Amniotic stem cell (primary cell): Measurements from ENCODE around the gene LMF2.
"Not testable (repeated sequence)": the region's sequence is repeated elsewhere in the genome, so short reads cannot be mapped to it uniquely, and the experiment has no call there.

Experiments
- DNase-seq: peaks from one replicate; lab custom pipeline; 2025; lab: John Stamatoyannopoulos, UW

Gene LMF2

DNA sequence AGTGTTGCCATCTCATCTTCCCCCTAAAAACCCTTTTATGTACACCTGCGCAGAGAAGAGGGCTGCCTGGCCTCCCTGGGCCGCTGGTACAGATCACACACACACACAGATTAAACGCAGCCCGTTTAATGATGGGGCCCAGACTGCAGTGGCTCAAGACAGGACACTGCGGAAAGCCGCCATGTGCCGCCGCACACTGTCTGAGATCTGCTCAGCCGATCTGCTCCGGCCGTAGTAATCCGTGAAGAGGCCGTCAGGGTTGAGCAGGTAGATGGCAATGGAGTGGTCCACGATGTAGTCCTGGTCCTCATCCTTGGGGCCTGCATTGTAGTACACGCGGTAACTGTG is 15.9 kb upstream of the LMF2 start:
- DNase-seq = no peak

DNA sequence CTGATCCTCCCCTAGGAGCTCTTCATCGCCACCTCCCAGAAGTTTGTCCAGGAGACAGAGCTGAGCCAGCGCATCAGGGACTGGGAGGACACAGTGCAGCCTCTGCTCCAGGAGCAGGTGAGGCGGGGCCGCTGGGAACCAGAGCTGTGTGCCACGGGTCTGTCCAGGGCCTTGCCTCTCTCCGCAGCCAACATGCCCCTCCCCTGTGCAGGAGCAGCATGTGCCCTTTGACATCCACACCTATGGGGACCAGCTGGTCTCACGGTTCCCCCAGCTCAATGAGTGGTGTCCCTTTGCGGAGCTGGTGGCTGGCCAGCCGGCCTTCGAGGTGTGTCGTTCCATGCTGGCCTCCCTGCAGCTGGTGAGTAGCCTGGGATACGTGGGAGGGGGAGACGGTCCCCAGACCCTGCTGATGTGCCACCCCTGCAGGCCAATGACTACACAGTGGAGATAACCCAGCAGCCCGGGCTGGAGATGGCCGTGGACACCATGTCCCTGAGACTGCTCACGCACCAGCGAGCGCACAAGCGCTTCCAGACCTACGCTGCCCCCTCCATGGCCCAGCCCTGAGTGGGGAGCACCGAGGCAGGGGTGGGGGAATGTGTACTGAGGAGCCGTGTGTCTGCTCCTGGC is 15.4 kb upstream of the LMF2 start:
- DNase-seq = no peak

DNA sequence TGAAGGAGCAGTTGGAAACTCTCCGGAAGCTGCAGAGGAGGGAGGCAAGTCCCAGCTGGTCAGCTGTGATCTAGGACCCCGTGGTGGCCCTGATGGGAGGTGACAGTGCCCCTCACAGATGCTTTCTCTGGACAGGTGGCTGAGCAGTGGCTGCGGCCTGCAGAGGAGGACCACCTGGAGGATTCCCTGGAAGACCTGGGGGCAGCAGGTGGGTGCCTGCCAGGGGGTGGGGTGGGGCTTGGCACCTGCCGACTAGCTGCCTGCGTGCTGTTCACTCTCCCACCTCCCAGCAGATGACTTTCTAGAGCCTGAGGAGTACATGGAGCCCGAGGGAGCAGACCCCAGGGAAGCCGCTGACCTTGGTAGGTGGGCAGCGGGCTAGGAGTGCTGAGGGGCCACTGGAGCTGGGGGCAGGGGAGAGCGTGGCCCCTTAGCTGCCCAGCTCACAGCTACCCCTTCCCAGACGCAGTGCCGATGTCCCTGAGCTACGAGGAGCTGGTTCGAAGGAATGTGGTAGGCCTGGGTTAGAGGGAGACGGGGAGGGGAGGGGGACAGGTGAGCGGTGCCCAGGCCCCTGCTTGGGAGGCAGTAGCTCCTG is 14.8 kb upstream of the LMF2 start:
- no peak for DNase-seq

DNA sequence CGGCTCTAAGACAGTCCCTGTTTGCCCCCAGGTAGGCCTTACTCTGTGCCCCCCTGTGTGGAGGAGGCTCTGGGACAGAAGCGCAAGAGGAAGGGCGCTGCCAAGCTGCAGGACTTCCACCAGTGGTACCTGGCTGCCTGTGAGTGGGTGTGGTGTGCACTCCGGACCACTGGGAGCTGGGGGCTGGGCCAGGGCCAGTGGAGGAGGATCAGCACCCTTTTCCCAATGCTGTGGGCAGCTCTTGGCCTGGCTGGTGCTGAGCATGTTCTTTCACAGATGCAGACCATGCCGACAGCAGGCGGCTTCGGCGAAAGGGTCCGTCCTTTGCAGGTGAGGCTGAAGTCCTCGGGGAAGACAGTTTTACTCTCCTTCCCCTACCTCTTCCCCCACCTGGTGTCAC is 14.2 kb upstream of the LMF2 start:
- DNase-seq = no peak

DNA sequence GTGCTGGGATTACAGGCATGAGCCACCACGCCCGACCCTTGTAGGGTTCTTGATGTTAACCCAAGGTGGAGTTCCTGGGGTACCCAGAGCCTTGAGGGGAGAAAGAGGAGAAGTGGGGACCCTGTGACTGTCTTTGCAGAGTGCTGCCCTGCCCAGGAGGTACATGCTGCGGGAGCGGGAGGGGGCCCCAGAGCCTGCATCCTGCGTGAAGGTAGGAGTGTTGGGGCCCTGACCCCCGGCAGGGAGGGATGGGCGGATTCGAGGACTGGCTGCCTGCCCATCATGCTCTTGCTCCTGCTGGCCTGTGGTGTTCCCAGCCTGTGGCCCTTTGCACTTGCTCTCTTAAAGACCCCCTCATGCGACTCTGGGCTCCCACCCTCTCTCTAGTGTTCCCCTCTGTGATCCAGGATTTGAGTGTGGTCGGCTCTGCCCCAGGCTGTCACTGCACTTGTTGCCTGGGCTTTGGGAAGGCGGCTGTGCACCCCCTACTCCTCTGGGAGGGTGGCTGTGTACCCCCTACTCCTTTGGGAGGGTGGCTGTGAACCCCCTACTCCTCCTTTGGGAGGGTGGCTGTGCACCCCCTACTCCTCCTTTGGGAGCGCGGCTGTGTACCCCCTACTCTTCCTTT is 13.4 kb upstream of the LMF2 start:
- no peak for DNase-seq

DNA sequence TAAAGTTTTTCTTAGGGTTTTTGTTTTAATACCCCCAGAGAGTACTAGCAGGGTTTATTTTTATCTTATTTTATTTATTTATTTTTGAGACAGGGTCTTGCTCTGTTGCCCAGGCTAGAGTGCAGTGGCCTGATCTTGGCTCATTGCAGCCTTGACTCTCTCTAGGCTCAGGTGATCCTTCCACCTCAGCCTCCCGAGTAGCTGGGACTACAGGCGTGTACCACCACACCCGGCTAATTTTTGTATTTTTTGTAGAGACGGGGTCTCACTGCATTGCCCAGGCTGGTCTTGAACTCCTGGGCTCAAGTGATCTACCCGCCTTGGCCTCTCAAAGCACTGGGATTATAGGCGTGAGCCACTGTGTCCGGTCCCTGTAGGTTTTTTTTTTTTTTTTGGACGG is 12.7 kb upstream of the LMF2 start:
- DNase-seq = not testable (repeated sequence)

DNA sequence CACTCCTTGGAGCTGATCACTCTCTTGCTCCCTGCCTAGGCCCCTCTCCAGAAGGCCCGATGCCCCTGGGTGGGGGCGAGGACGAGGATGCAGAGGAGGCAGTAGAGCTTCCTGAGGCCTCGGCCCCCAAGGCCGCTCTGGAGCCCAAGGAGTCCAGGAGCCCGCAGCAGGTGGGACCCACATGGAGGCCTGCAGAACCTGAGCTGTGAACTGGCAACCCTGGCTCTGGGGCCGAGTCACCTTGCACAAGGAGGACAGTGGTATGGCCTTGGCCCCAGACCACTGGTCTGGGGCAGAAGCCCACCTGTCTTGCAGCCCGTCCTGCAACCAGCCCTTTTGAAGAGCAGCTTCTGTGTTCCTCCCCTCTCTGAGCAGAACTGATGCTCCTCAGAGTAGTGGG is 11.6 kb upstream of the LMF2 start:
- no peak for DNase-seq

DNA sequence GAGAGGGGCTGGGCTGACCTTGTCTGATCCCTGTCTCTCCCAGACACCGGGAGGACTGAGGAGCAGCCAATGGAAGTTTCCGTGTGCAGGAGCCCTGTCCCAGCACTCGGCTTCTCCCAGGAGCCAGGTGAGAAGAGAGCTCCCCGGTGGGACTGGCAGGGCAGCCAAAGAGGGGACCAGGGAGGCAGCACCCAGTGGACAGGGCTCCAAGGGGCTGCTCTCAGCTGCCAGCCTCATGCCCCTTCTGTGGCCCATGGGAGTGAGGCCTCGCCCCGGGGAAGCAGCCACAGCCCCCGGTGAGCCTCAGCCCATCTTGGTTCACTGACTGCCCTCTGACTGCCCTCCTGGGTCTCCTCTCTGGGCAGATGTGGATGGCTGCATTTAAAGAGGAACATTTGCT is 11.1 kb upstream of the LMF2 start:
- DNase-seq = no peak

DNA sequence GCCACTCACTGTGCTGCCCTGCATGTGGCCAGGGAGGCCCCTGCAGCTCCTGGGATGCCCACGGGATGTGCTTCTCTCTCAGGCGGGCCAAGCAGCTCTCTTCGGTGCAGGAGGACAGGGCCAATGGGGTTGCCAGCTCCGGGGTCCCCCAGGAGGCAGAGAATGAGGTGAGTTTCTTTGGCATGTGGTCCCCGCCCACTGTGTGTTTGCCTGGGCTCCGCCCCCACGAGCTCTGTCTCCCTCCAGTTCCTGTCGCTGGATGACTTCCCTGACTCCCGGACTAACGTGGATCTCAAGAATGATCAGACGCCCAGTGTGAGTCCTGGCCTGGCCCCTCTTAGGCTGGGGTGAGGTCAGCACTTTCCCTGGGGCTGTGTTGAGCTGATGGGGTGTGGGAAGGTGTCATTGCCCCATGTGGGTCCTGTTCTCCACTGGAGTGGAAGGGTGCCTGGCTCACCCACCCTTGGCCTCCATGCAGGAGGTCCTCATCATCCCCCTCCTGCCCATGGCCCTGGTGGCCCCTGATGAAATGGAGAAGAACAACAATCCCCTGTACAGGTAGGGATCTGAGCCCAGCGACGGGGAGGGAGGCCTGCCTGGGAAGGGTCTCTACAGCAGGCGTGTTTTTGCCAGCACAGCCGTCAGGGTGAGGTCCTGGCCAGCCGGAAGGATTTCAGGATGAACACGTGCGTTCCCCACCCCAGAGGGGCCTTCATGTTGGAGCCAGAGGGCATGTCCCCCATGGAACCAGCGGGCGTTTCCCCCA is 10.2 kb upstream of the LMF2 start:
- no peak for DNase-seq

DNA sequence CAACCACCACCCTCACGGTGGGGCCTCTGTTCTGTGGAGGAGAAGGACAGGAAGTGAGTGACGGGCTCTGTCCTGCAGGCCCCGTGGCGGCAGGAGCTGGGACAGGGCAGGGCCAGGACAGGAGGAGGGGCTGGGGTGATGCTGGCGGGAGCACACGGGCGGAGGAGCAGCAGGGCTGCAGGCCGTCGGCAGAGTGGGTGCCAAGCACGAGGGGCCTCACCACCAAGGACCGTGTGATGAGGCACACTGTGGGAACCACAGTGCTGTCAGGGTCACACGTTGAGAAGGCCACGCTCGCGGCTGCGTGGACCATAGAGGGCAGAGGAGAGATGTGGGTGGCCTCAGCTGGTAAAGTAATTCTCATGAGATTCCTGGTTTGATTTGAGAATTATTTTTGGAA is 9.4 kb upstream of the LMF2 start:
- DNase-seq = no peak

DNA sequence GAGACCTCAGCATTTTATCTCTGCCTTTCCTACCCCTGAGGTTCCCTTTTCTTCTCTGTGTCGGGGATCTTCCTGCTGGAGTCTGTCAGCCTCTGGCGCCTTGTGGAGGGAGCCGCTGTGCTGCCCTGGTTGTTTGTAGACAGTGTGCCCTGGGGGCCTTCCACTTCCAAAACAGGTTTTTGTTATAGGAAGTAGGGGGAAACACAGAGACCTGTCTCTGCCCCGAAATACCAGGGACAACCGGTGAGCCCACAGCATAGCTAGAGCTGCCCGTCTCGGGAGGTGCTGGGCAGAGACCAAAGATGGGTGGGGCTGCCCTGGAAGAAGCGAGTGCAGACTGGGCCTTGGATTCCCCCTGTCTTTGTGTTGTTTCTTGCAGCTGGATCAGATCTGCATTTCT is 8.6 kb upstream of the LMF2 start:
- no peak for DNase-seq

DNA sequence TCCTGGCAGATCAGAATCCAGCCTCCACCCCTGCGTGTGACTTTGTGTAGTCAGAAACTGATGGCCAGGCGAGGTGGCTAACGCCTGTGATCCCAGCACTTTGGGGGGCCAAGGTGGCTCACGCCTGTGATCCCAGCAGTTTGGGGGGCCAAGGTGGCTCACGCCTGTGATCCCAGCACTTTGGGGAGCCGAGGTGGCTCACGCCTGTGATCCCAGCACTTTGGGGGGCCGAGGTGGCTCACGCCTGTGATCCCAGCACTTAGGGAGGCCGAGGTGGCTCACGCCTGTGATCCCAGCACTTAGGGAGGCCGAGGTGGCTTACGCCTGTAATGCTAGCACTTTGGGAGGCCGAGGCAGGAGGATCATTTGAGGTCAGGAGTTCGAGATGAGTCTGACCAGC is 5.7 kb upstream of the LMF2 start:
- no peak for DNase-seq

DNA sequence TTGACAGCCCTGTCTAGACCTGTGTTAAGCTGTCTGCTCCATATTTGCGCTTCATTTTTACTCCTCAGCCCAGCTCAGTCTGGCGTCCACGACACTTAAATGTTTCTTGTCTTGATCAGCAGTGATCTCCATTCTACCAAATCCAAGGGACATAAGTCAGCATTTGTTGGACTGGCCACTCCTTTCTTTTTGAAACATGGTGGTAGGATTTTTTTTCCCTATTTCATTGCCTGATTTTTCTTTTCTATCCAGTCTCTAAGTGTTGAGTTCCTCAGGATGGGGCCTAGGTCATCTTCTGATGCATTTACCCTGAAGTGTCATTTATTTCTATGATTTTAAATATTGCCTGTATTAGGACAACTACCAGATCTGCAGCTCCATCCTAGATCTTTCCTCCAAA is 1.4 kb upstream of the LMF2 start:
- no peak for DNase-seq

DNA sequence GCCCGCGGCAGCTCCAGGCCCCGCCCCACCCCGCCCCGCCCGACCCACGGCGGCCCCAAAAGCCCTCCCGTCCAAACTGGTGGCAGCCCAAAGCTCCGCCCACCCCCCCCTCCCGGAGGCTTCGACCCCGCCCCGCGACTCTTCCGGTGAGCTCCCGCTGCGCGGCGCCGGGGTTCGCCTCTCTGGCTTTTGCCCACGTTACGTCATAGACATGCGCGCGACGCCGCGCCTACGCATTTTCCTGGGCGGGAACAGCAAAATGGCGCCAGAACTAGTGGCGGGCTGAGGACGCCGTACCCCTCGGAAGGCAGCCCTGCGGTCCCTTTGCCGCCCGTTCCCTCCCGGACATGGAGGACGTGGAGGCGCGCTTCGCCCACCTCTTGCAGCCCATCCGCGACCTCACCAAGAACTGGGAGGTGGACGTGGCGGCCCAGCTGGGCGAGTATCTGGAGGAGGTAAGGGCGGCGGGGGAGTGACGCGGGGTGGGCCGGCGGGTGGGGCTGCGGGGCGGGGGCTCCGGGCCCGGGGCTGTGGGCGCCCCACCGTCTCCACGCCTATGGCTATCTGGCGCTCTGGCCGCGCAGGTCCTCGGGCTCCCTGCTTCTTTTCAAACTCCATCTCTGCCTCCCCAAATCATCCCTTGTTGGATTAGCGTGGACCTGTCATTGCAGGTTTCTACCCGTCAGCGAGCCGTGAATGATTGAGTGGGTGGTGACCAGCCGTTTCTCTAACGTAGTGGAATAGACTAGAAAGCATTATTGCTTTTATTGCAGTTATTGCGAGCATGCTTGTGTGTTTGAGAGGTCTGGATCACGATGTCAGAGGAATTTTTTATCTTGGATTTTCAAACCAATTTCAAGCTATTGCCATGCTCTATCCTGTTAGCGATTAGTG is 736 bp upstream of the LMF2 start, which contains the start of gene NCAPH2:
Gene NCAPH2 (plus strand): TSS at position 234 of the 894 bp plus-strand sequence. CDS start 114 bp downstream, at position 348.
- peak; percentile 97 for DNase-seq

DNA sequence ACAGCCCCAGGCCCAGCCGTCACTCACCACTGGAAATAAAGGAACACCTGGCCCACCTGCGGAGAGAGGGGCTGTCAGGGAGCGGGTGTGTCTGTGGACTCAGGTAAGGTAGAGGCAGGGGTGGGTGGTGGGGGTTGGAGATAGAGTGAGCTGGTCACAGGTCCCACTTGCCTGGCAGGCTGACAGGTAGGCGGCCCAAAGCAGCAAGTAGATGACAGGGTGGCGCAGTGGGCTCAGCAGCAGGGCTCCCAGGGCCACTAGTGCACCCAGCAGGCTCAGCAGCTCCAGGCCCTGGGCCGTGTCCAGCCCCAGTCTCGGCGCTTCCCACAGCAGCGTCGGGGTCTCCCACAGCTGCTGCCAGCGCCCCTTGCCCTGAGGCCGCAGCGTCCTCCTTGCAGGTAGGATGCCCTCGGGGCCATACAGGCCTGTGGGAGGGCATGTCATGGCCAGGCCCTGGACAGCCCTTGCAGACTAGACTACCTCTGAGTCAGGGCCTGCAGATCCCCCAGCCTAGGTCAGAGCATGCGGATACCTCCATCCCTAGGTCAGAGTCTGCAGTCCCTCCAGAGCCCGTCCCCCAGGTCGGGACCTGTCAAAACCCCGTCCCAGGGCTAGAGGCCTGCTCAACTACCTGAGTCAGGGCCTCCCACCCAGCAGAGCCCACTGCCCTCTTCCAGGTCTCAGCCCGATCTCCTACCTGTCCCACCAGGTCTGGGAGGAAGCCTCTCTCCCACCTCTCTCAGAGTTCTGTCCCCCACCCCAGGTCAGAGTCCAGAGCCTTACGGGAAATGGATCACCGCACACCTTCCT is 686 bp downstream of the LMF2 start:
- no peak for DNase-seq

DNA sequence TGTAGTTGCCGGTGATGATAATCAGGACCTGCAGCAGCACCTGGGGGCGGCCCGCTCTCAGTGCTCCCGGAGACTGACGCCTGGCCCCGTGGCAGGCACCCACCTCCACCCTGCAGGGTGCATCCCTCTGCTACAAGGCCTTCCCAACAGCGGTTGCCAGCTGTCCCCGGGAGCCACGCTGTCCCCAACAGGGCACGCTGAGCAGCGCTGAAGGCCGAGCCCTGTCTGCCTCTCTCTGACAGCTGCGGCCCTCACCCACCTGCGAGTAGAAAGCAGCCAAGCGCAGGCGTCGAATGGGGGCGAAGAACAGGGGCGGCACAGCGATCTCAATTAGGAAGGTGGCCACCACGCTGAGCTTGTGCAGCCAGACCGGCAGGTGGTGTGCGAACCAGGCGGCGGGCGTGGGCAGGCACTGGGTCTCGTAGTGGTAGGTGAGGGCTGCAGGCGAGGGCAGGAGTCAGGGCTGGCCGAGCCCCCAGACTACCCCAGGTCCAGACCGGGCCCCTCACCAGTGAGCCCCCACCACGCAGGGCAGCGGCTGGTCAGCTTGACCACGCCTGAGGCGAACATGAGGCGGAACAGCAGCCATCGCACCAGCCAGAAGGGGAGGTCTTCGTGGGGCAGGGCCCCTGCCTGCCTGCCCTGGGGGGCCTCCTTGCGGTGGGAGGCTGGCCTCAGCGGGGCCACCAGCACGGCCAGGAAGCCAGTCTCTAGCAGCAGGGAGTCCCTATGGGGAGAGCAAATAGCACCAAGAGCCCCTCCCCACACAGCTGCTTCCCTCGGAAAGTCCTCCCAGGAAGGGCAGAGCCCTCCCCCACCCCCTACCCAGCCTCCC is 1.5 kb downstream of the LMF2 start:
- DNase-seq = no peak

DNA sequence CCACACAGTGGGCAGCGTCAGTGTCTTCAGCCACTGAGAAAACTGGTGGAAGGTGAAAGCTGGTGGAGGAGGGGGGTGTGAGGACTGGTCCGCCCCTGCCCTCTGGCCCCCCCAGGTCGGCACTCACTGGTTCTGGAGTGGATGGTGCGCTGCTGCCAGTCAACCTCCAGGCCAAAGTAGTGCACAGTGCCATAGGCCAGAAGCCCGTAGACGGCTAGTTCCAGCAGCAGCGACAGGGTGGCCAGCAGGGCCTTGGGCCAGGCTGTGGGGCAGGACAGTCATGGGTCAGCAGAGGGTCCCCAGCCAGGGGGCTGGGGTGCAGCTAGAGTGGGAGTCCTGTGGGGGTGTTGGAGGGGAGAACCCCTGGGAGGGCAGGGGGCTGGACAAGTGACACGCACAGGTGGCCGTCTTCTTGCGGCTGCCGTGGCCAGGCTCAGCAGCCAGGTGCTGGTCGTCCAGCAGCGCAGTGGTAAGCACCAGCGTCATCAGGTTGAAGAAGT is 2.2 kb downstream of the LMF2 start:
- no peak for DNase-seq

DNA sequence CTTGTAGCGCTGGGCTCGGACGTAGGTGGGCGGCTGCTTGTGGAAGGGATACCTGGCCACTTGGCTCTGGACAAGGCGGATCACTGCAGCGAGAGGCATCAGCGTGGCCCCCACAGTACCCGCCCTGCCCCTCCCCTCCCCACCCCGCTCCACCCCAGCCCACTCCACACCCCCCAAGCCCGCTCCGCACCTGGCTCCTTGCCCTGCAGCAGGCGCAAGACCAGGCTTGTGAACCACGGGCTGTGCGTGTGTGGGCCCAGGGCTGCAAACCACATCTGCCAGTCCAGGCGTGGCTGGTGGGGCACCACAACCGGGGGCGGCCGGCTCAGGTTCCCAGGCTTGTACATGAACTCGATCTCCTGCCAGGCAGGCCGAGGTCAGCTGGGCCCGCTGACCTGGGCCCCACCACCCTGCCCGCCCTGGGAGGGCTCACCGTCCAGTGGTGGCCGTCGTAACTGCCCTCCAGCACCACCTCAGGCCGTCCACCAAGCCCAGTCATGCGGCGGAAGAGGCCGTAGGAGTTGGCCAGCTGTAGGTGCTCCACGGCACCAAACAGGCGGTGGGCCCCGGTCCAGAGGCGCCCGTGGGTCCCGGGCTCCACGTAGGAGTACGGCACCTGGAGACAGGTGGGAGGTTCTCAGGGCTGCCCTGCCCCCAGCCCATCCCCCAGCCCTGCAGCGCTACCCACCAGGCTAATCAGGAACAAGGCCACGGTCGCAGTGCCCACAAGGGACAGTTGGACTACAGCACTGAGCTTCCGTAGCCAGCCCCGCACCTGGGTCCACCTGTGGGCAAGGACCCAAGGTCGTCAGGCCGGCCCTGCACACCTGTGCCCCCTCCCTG is 2.9 kb downstream of the LMF2 start:
- no peak for DNase-seq

DNA sequence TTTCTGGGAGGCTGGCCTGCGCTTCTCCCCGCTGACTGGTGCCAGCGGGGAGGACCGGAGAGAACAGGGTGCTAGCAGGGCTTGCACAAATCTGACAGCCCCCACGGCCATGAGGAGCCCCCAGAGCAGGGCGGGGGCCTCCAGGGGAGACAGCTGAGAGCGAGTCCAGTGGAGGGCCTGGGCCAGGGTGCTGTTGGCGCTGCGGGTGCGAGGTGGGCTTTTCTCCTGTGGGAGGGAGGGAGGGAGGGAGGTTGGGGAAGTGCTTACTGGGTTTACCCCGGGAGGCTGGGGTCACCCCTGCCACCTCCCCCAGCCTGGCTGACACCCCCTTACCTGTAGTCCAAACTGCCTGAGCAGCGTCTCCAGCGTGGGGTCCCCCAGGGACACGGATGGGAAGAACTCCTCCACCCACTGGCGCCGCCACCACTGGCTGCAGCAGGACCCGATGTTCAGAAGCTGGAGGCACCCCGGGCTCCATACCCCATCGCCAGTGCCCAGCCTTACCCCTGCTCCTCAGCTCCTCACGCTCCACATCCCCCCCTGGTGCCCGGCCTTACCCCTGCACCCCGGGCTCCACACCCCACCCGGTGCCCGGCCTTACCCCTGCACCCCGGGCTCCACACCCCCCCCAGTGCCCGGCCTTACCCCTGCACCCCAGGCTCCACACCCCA is 3.9 kb downstream of the LMF2 start:
- DNase-seq = no peak
